CD4-positive, alpha-beta T cell treated with Interleukin-4 for 1 hour (primary cell): ENCODE results near the gene FER1L5.

ENCODE experiments used
- DNase-seq, 2 donors: peaks; one replicate each; pipeline ENCODE4 v3.0.0-alpha.2; 2020 to 2022

The FER1L5 gene

DNA sequence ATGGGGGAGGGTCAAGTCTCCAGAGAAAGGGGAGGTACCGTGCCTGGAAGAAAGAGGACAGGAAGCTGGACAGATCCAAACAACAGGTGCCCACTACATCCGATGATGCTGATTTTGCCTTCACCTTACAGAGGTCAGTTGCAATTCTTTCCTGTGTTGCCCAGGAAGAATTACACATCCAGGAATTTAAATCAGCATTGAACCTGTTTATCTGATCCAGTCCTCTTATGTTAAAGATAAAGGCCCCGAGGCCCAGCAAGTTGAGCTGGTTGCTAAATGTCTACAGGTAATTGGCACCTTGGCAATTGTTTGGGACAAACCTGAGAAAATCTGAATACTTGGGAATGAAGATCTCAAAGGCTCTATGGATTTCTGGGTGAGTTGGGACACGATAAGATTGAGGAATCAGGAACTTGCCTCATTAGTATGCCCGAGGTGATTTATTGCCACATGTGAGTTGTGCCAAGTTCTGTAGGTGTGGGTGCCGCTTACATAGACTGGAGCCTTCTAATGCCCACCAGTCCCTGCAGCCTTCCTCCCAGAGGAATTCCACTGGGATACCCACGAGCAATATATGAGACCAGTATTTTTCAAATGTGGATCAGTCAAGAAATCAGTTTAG is 111.2 kb downstream of the FER1L5 start:
- DNase-seq, result no peak

GRCh38 chr2:96754317-96754716 is 111.8 kb downstream of the FER1L5 start:
- DNase-seq, result no peak
